ENCODE data around the gene SLX4. TPM values are rescaled to one million over a fixed set of nuclear protein-coding genes. Genes with fewer than 3 reads are reported as not detected.

SLX4 gene
- polyA plus RNA-seq, 1 of the 3 experiments (the other 2 are of a cell fraction), result 2.1 TPM

DNA sequence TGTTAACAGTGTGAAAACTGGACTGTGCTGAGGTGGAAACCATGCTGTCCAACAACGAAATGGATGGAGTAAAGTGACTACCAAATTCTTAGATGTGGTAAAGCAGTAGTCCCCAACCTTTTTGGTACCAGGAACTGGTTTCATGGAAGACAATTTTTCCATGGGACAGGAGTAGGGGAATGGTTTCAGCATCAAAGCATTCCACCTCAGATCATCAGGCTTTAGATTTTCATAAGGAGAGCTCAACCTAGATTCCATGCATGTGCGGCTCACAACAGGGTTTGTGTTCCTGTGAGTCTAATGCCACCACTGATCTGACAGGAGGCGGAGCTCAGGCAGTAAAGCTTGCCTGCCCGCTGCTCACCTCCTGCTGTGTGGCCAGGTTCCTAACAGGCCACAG lies 11.5 kb downstream of the SLX4 start:
- WGBS (ENCODE audit: low lambda C conversion rate), result 96% methylated on average over 4 of the region's 4 CpGs

DNA sequence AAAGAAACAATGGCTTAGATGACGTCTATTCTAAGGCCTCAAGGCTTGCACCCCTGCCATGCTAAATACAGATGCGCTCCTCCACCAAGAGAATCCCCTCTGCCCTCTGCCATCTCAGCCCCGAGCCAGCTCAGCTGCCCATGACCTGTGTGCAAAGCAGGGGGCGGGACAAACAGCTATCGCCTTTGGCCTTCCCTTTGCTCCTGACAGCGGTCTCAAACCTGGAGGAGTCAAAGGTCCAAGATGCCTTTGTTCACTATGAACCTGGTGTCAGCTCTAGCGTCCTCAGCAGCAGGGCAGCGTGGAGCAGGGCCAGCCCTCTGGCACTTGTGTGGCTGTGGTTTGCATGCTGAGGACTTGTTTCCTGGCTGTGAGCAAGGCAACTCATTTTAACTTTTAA lies 12.3 kb downstream of the SLX4 start:
- 100% methylated on average over 2 of the region's 8 CpGs for WGBS (ENCODE audit: low lambda C conversion rate)
- Histone ChIP-seq H4K20me1 (ENCODE audit: insufficient read depth) (no peaks in the 10 kb centered on the region), H3K4me1 (ENCODE audit: control insufficient read depth in 1 of 2, insufficient read depth in 2 of 2, low read depth in 1 of 2, low read length in 1 of 2) (no peaks in the 10 kb centered on the region), H3K9me2 (no peaks in the 10 kb centered on the region), H3F3A (replicated peaks; ENCODE audit: insufficient read depth) (no peaks in the 10 kb centered on the region), H2AFZ (ENCODE audit: low read depth) (no peak overlapping the region), H3K27me3 (ENCODE audit: insufficient read depth) (no peaks in the 10 kb centered on the region), H3K36me3 (replicated peaks in 1 of 2; ENCODE audit: control insufficient read depth in 1 of 2, insufficient read depth in 2 of 2, low read length in 1 of 2) (peaks cover 19 to 31% of the 10 kb centered on the region in 2 experiments), H3K4me2 (no peak overlapping the region), H3K4me3 (ENCODE audit: low read depth in 2 of 2, low read length in 1 of 2) (no peak overlapping the region), H3K27ac (ENCODE audit: low read depth in 2 of 2, low read length in 1 of 2) (no peak overlapping the region), H3K9ac (no peak overlapping the region), H3K79me2 (ENCODE audit: insufficient read depth) (no peaks in the 10 kb centered on the region), H3K9me3 (no peaks in the 10 kb centered on the region)
- ChIA-PET CTCF (no interaction called here), POLR2A (no interaction called here)
- DNase-seq, result no peak
- TF ChIP-seq RAD21 (IDR thresholded peaks at IDR 0.05; ENCODE audit: low read length) (no peak), MXI1 (IDR thresholded peaks at IDR 0.05; ENCODE audit: low read depth, low read length) (no peak), FOSL2 (IDR thresholded peaks at IDR 0.05; ENCODE audit: borderline replicate concordance, low read depth) (no peak), POLR2AphosphoS5 (IDR thresholded peaks at IDR 0.05; ENCODE audit: low read depth, low read length) (no peak), JUND (IDR thresholded peaks at IDR 0.05) (no peak)
- TF ChIP-seq, protein P1, sequence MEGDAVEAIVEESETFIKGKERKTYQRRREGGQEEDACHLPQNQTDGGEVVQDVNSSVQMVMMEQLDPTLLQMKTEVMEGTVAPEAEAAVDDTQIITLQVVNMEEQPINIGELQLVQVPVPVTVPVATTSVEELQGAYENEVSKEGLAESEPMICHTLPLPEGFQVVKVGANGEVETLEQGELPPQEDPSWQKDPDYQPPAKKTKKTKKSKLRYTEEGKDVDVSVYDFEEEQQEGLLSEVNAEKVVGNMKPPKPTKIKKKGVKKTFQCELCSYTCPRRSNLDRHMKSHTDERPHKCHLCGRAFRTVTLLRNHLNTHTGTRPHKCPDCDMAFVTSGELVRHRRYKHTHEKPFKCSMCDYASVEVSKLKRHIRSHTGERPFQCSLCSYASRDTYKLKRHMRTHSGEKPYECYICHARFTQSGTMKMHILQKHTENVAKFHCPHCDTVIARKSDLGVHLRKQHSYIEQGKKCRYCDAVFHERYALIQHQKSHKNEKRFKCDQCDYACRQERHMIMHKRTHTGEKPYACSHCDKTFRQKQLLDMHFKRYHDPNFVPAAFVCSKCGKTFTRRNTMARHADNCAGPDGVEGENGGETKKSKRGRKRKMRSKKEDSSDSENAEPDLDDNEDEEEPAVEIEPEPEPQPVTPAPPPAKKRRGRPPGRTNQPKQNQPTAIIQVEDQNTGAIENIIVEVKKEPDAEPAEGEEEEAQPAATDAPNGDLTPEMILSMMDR (IDR thresholded peaks at IDR 0.05), result no peak

More for the DNA sequence above, 11.5 kb downstream of the SLX4 start:
- H3K79me2 ChIP-seq (ENCODE audit: insufficient read depth), result no peaks in the 10 kb centered on the region
- H3K36me3 ChIP-seq (replicated peaks in 1 of 2; ENCODE audit: control insufficient read depth in 1 of 2, insufficient read depth in 2 of 2, low read length in 1 of 2), result peaks cover 19 to 31% of the 10 kb centered on the region in 2 experiments
- H4K20me1 ChIP-seq (ENCODE audit: insufficient read depth), result no peaks in the 10 kb centered on the region
- H3K4me2 ChIP-seq, result no peak overlapping the region
- no peaks in the 10 kb centered on the region for H3K9me3 ChIP-seq
- H3K27me3 ChIP-seq (ENCODE audit: insufficient read depth), result no peaks in the 10 kb centered on the region
- H2AFZ ChIP-seq (ENCODE audit: low read depth), result no peak overlapping the region
- H3K4me1 ChIP-seq (ENCODE audit: control insufficient read depth in 1 of 2, insufficient read depth in 2 of 2, low read depth in 1 of 2, low read length in 1 of 2), result no peaks in the 10 kb centered on the region
- H3K9me2 ChIP-seq, result no peaks in the 10 kb centered on the region
- POLR2A ChIA-PET, result no interaction called here
- CTCF ChIA-PET, result no interaction called here
- no peak overlapping the region for H3K9ac ChIP-seq
- no peak overlapping the region; a peak in 1 of 4 replicates for H3K4me3 ChIP-seq (ENCODE audit: low read depth in 2 of 2, low read length in 1 of 2)
- TF ChIP-seq, protein P1 (IDR thresholded peaks at IDR 0.05), result no peak
- TF ChIP-seq MXI1 (IDR thresholded peaks at IDR 0.05; ENCODE audit: low read depth, low read length) (no peak), JUND (IDR thresholded peaks at IDR 0.05) (no peak)
- DNase-seq, result no peak
- H3K27ac ChIP-seq (ENCODE audit: low read depth in 2 of 2, low read length in 1 of 2), result no peak overlapping the region
- H3F3A ChIP-seq (replicated peaks; ENCODE audit: insufficient read depth), result no peaks in the 10 kb centered on the region

DNA sequence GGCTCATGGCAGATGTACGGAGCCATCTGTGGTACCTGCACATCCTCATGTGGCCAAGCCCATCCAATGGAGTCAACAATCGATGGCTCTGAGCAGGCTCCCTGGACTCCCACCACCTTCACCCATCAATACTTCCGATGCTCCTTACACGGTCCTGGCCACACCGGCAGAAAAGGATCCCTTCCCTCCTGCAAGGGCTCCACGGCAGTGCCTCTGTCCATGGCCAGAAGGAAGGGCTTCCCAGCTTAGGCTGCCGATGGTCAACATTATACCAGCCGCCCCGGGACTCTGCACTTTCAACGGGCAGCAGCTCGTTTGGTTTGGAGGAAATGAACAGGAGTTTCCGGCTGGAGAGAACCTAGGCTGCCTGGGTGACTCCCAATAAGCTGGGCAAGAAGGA lies 13.2 kb downstream of the SLX4 start:
- CTCF ChIA-PET, result no interaction called here
- no peaks in the 10 kb centered on the region for H3F3A ChIP-seq (replicated peaks; ENCODE audit: insufficient read depth)
- no peak overlapping the region for H3K4me2 ChIP-seq
- no peaks in the 10 kb centered on the region for H3K9me2 ChIP-seq
- POLR2A ChIA-PET, result no interaction called here
- H3K4me3 ChIP-seq (ENCODE audit: low read depth in 2 of 2, low read length in 1 of 2), result no peak overlapping the region
- no peaks in the 10 kb centered on the region for H4K20me1 ChIP-seq (ENCODE audit: insufficient read depth)
- peaks cover 19 to 22% of the 10 kb centered on the region in 2 experiments for H3K36me3 ChIP-seq (replicated peaks in 1 of 2; ENCODE audit: control insufficient read depth in 1 of 2, insufficient read depth in 2 of 2, low read length in 1 of 2)
- no peak overlapping the region for H3K9ac ChIP-seq
- no peaks in the 10 kb centered on the region for H3K9me3 ChIP-seq
- no peak overlapping the region for H2AFZ ChIP-seq (ENCODE audit: low read depth)
- 96% methylated on average over 11 of the region's 12 CpGs for WGBS (ENCODE audit: low lambda C conversion rate)
- H3K79me2 ChIP-seq (ENCODE audit: insufficient read depth), result no peaks in the 10 kb centered on the region
- no peaks in the 10 kb centered on the region for H3K4me1 ChIP-seq (ENCODE audit: control insufficient read depth in 1 of 2, insufficient read depth in 2 of 2, low read depth in 1 of 2, low read length in 1 of 2)
- no peak for DNase-seq
- TF ChIP-seq, protein P2, sequence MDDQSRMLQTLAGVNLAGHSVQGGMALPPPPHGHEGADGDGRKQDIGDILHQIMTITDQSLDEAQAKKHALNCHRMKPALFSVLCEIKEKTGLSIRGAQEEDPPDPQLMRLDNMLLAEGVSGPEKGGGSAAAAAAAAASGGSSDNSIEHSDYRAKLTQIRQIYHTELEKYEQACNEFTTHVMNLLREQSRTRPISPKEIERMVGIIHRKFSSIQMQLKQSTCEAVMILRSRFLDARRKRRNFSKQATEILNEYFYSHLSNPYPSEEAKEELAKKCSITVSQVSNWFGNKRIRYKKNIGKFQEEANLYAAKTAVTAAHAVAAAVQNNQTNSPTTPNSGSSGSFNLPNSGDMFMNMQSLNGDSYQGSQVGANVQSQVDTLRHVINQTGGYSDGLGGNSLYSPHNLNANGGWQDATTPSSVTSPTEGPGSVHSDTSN (IDR thresholded peaks at IDR 0.05), result no peak
- no peak for TF ChIP-seq RXRA (IDR thresholded peaks at IDR 0.05; ENCODE audit: borderline replicate concordance, low read depth)
- TF ChIP-seq, protein P3, sequence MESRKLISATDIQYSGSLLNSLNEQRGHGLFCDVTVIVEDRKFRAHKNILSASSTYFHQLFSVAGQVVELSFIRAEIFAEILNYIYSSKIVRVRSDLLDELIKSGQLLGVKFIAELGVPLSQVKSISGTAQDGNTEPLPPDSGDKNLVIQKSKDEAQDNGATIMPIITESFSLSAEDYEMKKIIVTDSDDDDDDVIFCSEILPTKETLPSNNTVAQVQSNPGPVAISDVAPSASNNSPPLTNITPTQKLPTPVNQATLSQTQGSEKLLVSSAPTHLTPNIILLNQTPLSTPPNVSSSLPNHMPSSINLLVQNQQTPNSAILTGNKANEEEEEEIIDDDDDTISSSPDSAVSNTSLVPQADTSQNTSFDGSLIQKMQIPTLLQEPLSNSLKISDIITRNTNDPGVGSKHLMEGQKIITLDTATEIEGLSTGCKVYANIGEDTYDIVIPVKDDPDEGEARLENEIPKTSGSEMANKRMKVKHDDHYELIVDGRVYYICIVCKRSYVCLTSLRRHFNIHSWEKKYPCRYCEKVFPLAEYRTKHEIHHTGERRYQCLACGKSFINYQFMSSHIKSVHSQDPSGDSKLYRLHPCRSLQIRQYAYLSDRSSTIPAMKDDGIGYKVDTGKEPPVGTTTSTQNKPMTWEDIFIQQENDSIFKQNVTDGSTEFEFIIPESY (IDR thresholded peaks at IDR 0.05; ENCODE audit: borderline replicate concordance, low read depth), result no peak
- TF ChIP-seq MEF2A (IDR thresholded peaks at IDR 0.05; ENCODE audit: borderline replicate concordance, low read depth), result no peak
- no peak for TF ChIP-seq NRF1 (IDR thresholded peaks at IDR 0.05; ENCODE audit: low read depth, low read length)
- H3K27ac ChIP-seq (ENCODE audit: low read depth in 2 of 2, low read length in 1 of 2), result no peak overlapping the region
- H3K27me3 ChIP-seq (ENCODE audit: insufficient read depth), result no peaks in the 10 kb centered on the region

Measured in SK-N-SH (cell line).